Measurements from ENCODE around the gene LAGE3.

LAGE3 gene

DNA sequence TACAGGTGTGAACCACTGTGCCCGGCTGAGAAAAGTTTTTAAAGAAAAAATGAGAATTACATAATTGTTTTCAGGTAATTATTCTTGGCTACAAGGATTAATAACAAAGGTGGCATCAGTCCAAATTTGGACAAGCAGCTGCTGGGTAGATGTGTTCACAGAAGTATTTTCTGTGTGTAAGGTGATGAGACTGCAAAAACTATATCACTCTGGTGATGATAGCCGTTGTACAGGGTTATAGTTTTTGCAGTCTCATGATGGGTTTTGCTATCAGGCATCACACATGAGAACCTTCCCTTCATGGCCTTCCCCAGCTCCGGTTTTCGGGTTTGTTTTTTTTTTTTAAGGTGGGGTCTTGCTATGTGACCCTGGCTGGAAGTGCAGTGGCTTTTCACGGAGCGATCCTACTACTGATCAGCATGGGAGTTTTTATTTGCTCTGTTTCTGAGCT is 16.4 kb upstream of the LAGE3 start:
- Histone ChIP-seq H3K27ac (no peak overlapping the region), H3K4me3 (ENCODE audit: low read depth in 1 of 2, low read length in 1 of 2) (no peak overlapping the region), H3K9me3 (no peaks in the 10 kb centered on the region), H3K36me3 (no peaks in the 10 kb centered on the region), H3K4me1 (ENCODE audit: control insufficient read depth in 1 of 2, insufficient read depth in 1 of 2, low read depth in 1 of 2, low read length in 1 of 2) (peaks cover 16 to 19% of the 10 kb centered on the region in 2 experiments), H3K27me3 (no peaks in the 10 kb centered on the region)
- TF ChIP-seq, protein P1, sequence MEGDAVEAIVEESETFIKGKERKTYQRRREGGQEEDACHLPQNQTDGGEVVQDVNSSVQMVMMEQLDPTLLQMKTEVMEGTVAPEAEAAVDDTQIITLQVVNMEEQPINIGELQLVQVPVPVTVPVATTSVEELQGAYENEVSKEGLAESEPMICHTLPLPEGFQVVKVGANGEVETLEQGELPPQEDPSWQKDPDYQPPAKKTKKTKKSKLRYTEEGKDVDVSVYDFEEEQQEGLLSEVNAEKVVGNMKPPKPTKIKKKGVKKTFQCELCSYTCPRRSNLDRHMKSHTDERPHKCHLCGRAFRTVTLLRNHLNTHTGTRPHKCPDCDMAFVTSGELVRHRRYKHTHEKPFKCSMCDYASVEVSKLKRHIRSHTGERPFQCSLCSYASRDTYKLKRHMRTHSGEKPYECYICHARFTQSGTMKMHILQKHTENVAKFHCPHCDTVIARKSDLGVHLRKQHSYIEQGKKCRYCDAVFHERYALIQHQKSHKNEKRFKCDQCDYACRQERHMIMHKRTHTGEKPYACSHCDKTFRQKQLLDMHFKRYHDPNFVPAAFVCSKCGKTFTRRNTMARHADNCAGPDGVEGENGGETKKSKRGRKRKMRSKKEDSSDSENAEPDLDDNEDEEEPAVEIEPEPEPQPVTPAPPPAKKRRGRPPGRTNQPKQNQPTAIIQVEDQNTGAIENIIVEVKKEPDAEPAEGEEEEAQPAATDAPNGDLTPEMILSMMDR (IDR thresholded peaks at IDR 0.05) = no peak

DNA sequence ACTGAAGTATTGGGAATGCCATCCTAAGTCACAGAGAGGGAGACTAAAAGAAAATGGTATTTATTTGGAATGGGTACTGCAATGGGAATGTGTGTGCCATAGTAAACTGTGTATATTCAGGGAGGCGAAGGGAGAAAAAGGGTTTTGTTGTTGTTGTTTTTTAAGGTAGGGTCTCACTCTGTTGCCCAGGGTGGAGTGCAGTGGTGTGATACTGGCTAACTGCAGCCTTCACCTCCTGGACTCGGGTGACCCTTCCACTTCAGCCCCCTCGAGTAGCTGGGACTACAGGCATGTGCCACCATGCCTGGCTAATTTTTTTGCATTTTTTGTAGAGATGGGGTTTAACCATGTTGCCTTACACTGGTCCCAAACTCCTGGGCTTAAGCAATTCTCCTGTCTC is 15.6 kb upstream of the LAGE3 start:
- Histone ChIP-seq H3K4me3 (ENCODE audit: low read depth in 1 of 2, low read length in 1 of 2) (no peak overlapping the region), H3K27ac (no peak overlapping the region), H3K9me3 (no peaks in the 10 kb centered on the region), H3K4me1 (ENCODE audit: control insufficient read depth in 1 of 2, insufficient read depth in 1 of 2, low read depth in 1 of 2, low read length in 1 of 2) (peaks cover 20 to 22% of the 10 kb centered on the region in 2 experiments), H3K36me3 (no peaks in the 10 kb centered on the region), H3K27me3 (no peaks in the 10 kb centered on the region)
- TF ChIP-seq, protein P1 (IDR thresholded peaks at IDR 0.05) = no peak

- Histone ChIP-seq H3K9me3 (no peaks in the 10 kb centered on the region), H3K4me3 (ENCODE audit: low read depth in 1 of 2, low read length in 1 of 2) (peak within 1 kb of the TSS; percentile 65 to 69), H3K27ac (peak within 1 kb of the TSS; percentile 96), H3K36me3 (no peaks in the 10 kb centered on the region), H3K27me3 (no peaks in the 10 kb centered on the region), H3K4me1 (ENCODE audit: control insufficient read depth in 1 of 2, insufficient read depth in 1 of 2, low read depth in 1 of 2, low read length in 1 of 2) (peaks cover 27 to 35% of the 10 kb centered on the region in 2 experiments)
- TF ChIP-seq, protein P1 (IDR thresholded peaks at IDR 0.05) = no peak
Observed at GRCh38 chrX:154490414-154491083, 11.5 kb upstream of the LAGE3 start, which contains the start of gene SLC10A3. Gene SLC10A3 (minus strand): TSS chrX:154490629. CDS start chrX:154488940, 1,689 bp downstream.

DNA sequence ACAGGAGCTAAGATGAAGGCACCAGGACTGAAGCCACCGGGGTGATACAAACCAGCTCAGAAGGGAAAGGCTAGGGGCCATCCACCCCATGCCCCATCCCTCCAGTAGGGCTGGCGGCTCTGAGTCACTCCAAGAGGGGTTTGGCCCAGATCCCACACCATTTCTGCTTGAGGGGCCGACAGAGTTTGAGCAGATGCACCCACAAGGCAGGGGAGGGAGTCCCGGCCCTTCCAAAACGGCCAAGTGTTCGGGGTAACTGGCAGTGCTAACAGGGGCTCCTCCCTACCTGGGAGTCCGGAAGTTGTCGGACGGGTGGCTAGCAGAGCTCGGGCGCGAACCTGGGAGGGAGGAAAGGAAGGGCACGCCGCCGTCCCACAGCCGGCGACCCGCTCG is 10.9 kb upstream of the LAGE3 start:
- peak overlapping the region; percentile 96 for H3K27ac ChIP-seq
- H3K4me1 ChIP-seq (ENCODE audit: control insufficient read depth in 1 of 2, insufficient read depth in 1 of 2, low read depth in 1 of 2, low read length in 1 of 2) = peaks cover 33 to 40% of the 10 kb centered on the region in 2 experiments
- TF ChIP-seq, protein P1 (IDR thresholded peaks at IDR 0.05) = no peak
- H3K4me3 ChIP-seq (ENCODE audit: low read depth in 1 of 2, low read length in 1 of 2) = peak overlapping the region; percentile 65 to 69
- H3K27me3 ChIP-seq = no peaks in the 10 kb centered on the region
- H3K36me3 ChIP-seq = no peaks in the 10 kb centered on the region
- no peaks in the 10 kb centered on the region for H3K9me3 ChIP-seq

GRCh38 chrX:154489182-154489581 is 10.1 kb upstream of the LAGE3 start:
- Histone ChIP-seq H3K4me3 (ENCODE audit: low read depth in 1 of 2, low read length in 1 of 2) (peak overlapping the region; percentile 65 to 69), H3K27me3 (no peaks in the 10 kb centered on the region), H3K27ac (peak overlapping the region; percentile 96), H3K36me3 (no peaks in the 10 kb centered on the region), H3K9me3 (no peaks in the 10 kb centered on the region), H3K4me1 (ENCODE audit: control insufficient read depth in 1 of 2, insufficient read depth in 1 of 2, low read depth in 1 of 2, low read length in 1 of 2) (peaks cover 41 to 46% of the 10 kb centered on the region in 2 experiments)
- TF ChIP-seq, protein P1 (IDR thresholded peaks at IDR 0.05) = no peak
